Spleen (tissue), 11 donors: ENCODE measurements around the gene ZNF277. TPM values are rescaled to one million over a fixed set of nuclear protein-coding genes. Genes with fewer than 3 reads are reported as not detected.

Source experiments
- DNase-seq: peaks from one replicate; pipeline ENCODE4 v3.0.0-alpha.2; 2020
- H3K27ac ChIP-seq, 8 donors: fragments of 200-600 bp; sonication (generic) in 7 of 8; 1 replicate in 4 of 8; 2 replicates in 4 of 8; pipeline versions ENCODE4 v1.5.0 to v1.8.0; 2016 to 2021; ENCODE audit warnings: inconsistent platforms in 4 of 8, mild to moderate bottlenecking in 4 of 8, moderate library complexity in 1 of 8
- H3K27me3 ChIP-seq, 7 donors: fragments of 200-600 bp; sonication (generic) in 6 of 7; replicated peaks in 1 of 7; 1 replicate in 4 of 7; 2 replicates in 3 of 7; pipeline versions ENCODE4 v1.5.0 to v1.8.0; 2016 to 2021; ENCODE audit warnings: inconsistent platforms in 3 of 7, mild to moderate bottlenecking in 1 of 7
- H3K36me3 ChIP-seq, 6 donors: fragments of 200-600 bp; sonication (generic) in 5 of 6; 1 replicate in 4 of 6; 2 replicates in 2 of 6; pipeline versions ENCODE4 v1.5.0 to v1.8.0; 2016 to 2021; ENCODE audit warnings: inconsistent platforms in 2 of 6
- H3K4me1 ChIP-seq, 6 donors: fragments of 200-600 bp; sonication (generic) in 5 of 6; 1 replicate in 3 of 6; 2 replicates in 3 of 6; pipeline versions ENCODE4 v1.5.0 to v1.8.0; 2016 to 2021; ENCODE audit warnings: inconsistent platforms in 3 of 6
- H3K4me3 ChIP-seq, 8 donors: fragments of 200-600 bp; sonication (generic) in 7 of 8; 1 replicate in 4 of 8; 2 replicates in 4 of 8; pipeline versions ENCODE4 v1.5.0 to v1.8.0; 2016 to 2021; ENCODE audit warnings: inconsistent platforms in 4 of 8, mild to moderate bottlenecking in 4 of 8, moderate library complexity in 2 of 8
- H3K9me3 ChIP-seq, 8 donors: fragments of 200-600 bp; sonication (generic) in 7 of 8; 1 replicate in 4 of 8; 2 replicates in 4 of 8; pipeline versions ENCODE4 v1.5.0 to v1.8.0; 2016 to 2021; ENCODE audit warnings: inconsistent platforms in 4 of 8
- POLR2A ChIP-seq, 3 donors: fragments of 450-650 bp; IDR thresholded peaks; one replicate each; pipeline ENCODE4 v1.5.1; 2017; ENCODE audit warnings: antibody characterized with exemption in 3 of 3, mild to moderate bottlenecking in 1 of 3
- POLR2AphosphoS5 ChIP-seq, 3 donors: sonication (generic); formaldehyde crosslinking; IDR thresholded peaks; one replicate each; pipeline ENCODE4 v1.5.1; 2017; ENCODE audit warnings: antibody characterized with exemption in 3 of 3
- WGBS, 5 donors: extraction: QIAGEN DNeasy Blood & Tissue Kit in 3 of 5; methylation state at CpG; one replicate each; pipeline versions ENCODE4 v1.1.5 to v1.1.7; 2013 to 2018; 5-methylcytosine and 5-hydroxymethylcytosine counted together
- intact Hi-C: fragments of 100-400 bp; cut with DNase I; formaldehyde crosslinking; loops from one replicate; pipeline ENCODE4 v1.15.0; 2023; ENCODE audit warnings: low total_unique reads
- polyA plus RNA-seq, 3 donors: library from polyadenylated mRNA; stranded (reverse); fragments of 200-250 nt; gene quantifications; one replicate each; pipeline ENCODE4 v1.2.1, GENCODE V29; 2013
- total RNA-seq, 7 donors: library from RNA; depleted of rRNA in 3 of 7; stranded (reverse); fragments of >200 nt in 3 of 7; fragmentation: NEBNext Ultra II Directional in 4 of 7; extraction: Animal tissue kit (Norgen Biotek cat#: 25700) in 4 of 7; gene quantifications; one replicate each; pipeline versions ENCODE4 v1.1.0 to v1.2.1, GENCODE V29; 2016 to 2021
- TF ChIP-seq, protein P1 (sequence below), 11 experiments: fragments of 200-600 bp in 7 of 11; fragments of 450-650 bp in 4 of 11; sonication (generic) in 4 of 11; IDR thresholded peaks in 8 of 11; conservative IDR thresholded peaks in 3 of 11; 1 replicate in 7 of 11; 2 replicates in 4 of 11; pipeline versions ENCODE4 v1.4.0 to v1.8.0; 2016 to 2021; ENCODE audit warnings: antibody characterized with exemption in 11 of 11, inconsistent platforms in 4 of 11, mild to moderate bottlenecking in 1 of 11
- donor health status: healthy with polysubstance abuse.
- donor health status: DM: no; HTN: no; CAD: no; lungs with moderate emphysema.
- donor health status: DM: no; HTN: no; CAD: no.
- donor health status: Bipolar disorder and iron deficiency.
- donor health status: healthy.
- donor health status: DM: no; HTN: no; CAD: no.
- donor health status: DM: yes; HTN: yes; CAD: no.

ZNF277 gene
- total and polyA plus RNA-seq, 10 donors: 14.5 to 36.1 (median 19.6) TPM

DNA sequence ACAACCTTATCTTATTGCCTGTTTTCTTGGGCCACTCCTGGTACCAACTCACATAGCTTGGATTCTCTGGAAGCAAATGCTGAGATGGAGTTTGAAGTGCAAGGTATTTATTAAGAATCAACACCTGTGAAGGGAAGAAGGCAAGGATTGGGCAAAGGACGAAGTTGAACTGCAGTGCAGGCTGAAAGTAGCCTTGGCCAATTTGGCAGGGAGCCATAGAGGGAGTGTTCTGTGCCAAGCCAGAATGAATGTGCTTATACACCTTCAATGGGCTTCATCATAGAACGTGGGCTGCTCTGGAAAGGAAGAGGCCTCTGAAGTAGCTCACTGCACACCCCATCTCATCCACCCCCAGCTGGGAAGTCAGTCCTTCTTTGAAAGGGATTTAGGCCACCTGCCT lies 163.9 kb downstream of the ZNF277 start:
- no peak overlapping the region for H3K4me3 ChIP-seq
- WGBS, 5 donors: 18 to 52% (median 46%) methylated on average over 2 of the region's 2 CpGs
- no peaks in the 10 kb centered on the region for H3K9me3 ChIP-seq
- intact Hi-C loops: no loop called here
- H3K36me3 ChIP-seq: no peaks in the 10 kb centered on the region
- no peak for DNase-seq
- no peak overlapping the region for H3K27ac ChIP-seq
- no peaks in the 10 kb centered on the region for H3K27me3 ChIP-seq
- TF ChIP-seq POLR2A (IDR thresholded peaks at IDR 0.05) (no peak), POLR2AphosphoS5 (IDR thresholded peaks at IDR 0.05) (no peak)
- TF ChIP-seq, protein P1, sequence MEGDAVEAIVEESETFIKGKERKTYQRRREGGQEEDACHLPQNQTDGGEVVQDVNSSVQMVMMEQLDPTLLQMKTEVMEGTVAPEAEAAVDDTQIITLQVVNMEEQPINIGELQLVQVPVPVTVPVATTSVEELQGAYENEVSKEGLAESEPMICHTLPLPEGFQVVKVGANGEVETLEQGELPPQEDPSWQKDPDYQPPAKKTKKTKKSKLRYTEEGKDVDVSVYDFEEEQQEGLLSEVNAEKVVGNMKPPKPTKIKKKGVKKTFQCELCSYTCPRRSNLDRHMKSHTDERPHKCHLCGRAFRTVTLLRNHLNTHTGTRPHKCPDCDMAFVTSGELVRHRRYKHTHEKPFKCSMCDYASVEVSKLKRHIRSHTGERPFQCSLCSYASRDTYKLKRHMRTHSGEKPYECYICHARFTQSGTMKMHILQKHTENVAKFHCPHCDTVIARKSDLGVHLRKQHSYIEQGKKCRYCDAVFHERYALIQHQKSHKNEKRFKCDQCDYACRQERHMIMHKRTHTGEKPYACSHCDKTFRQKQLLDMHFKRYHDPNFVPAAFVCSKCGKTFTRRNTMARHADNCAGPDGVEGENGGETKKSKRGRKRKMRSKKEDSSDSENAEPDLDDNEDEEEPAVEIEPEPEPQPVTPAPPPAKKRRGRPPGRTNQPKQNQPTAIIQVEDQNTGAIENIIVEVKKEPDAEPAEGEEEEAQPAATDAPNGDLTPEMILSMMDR (IDR thresholded peaks at IDR 0.05 in 8 of 11, conservative IDR thresholded peaks at IDR 0.05 in 3 of 11): no peak
- H3K4me1 ChIP-seq: no peaks in the 10 kb centered on the region

DNA sequence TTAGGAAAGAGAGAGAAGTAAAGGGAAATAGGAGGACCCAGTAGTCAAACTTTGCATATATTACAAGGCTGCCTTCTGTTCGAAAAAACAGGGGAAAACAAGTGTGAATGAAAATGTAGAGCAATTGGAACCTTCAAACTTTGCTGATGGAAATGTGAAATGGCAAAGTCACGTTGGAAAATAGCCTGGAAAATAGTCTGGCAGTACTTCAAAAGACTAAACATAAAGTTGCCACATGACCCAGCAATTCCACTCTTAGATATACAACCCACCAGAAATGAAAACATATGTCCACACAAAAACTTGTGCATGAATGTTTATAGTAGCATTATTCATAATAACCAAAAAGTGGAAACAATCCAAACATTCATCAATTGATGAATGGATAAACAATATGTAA lies 165.2 kb downstream of the ZNF277 start:
- intact Hi-C loops: no loop called here
- no peaks in the 10 kb centered on the region for H3K27me3 ChIP-seq
- DNase-seq: no peak
- H3K4me3 ChIP-seq: no peak overlapping the region
- 53 to 74% (median 71%) methylated on average over 2 of the region's 2 CpGs for WGBS, 5 donors
- H3K36me3 ChIP-seq: no peaks in the 10 kb centered on the region
- no peaks in the 10 kb centered on the region for H3K9me3 ChIP-seq
- no peak overlapping the region for H3K27ac ChIP-seq
- no peaks in the 10 kb centered on the region for H3K4me1 ChIP-seq
- TF ChIP-seq, protein P1 (IDR thresholded peaks at IDR 0.05 in 8 of 11, conservative IDR thresholded peaks at IDR 0.05 in 3 of 11): no peak
- TF ChIP-seq POLR2A (IDR thresholded peaks at IDR 0.05): no peak
- TF ChIP-seq POLR2AphosphoS5 (IDR thresholded peaks at IDR 0.05): no peak

DNA sequence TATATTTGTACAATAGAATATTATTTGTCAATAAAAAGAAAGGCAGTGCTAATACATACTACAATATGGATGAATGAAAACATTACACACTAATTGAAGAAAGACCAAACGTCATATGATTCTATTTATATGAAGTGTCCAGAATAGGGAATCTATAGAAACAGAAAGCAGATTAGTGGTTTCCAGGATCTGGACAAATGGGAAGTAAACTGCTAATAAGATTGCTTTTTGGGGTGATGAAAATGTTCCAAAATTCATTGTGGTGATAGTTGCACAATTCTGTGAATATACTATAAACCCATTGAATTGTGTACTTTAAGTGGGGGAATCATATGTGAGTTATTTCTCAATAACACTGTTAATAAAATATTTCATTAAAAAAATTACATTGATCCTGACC lies 165.6 kb downstream of the ZNF277 start:
- intact Hi-C loops: no loop called here
- DNase-seq: no peak
- TF ChIP-seq POLR2A (IDR thresholded peaks at IDR 0.05) (no peak), POLR2AphosphoS5 (IDR thresholded peaks at IDR 0.05) (no peak)
- TF ChIP-seq, protein P1 (IDR thresholded peaks at IDR 0.05 in 8 of 11, conservative IDR thresholded peaks at IDR 0.05 in 3 of 11): no peak
- WGBS, 5 donors: 0 to 43% (median 27%) methylated on average over 1 of the region's 1 CpG
- Histone ChIP-seq H3K27me3 (no peaks in the 10 kb centered on the region), H3K9me3 (no peaks in the 10 kb centered on the region), H3K4me3 (no peak overlapping the region), H3K36me3 (no peaks in the 10 kb centered on the region), H3K27ac (no peak overlapping the region), H3K4me1 (no peaks in the 10 kb centered on the region)

DNA sequence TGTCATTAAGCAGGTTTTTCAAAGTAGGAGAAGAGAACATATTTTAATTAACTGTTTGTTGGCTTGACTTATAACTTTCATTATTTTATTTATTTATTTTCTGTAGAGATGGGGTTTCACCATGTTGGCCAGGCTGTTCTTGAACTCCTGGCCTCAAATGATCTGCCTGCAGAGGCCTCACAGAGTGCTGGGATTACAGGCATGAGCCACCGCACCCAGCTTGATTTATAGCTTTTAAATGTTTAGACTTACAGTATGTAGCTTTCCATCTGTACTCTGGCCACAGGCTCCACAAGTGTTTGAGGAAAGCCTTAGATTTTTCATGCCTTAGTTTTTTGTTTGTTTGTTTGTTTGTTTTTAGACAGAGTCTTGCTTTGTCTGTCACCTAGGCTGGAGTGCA lies 171.1 kb downstream of the ZNF277 start:
- Histone ChIP-seq H3K27me3 (no peaks in the 10 kb centered on the region), H3K4me3 (no peak overlapping the region), H3K4me1 (no peaks in the 10 kb centered on the region), H3K27ac (no peak overlapping the region), H3K9me3 (peaks cover 0 to 3% (median 0%) of the 10 kb centered on the region in 8 donors), H3K36me3 (no peaks in the 10 kb centered on the region)
- intact Hi-C loops: no loop called here
- DNase-seq: no peak
- TF ChIP-seq POLR2AphosphoS5 (IDR thresholded peaks at IDR 0.05) (no peak), POLR2A (IDR thresholded peaks at IDR 0.05) (no peak)
- TF ChIP-seq, protein P1 (IDR thresholded peaks at IDR 0.05 in 8 of 11, conservative IDR thresholded peaks at IDR 0.05 in 3 of 11): no peak
- 79 to 93% (median 89%) methylated on average over 1 of the region's 1 CpG for WGBS, 5 donors
